Testis (tissue), 2 donors: Measurements from ENCODE around the gene KAT6B.

ENCODE experiments used
- POLR2A ChIP-seq: fragments of 450-650 bp; IDR thresholded peaks from one replicate; pipeline ENCODE4 v1.6.1; 2017; ENCODE audit warnings: antibody characterized with exemption, mild to moderate bottlenecking, moderate library complexity
- TF ChIP-seq, protein P1 (sequence below), 3 experiments: fragments of 450-650 bp in 2 of 3; fragments of 200-600 bp in 1 of 3; sonication (generic) in 1 of 3; IDR thresholded peaks; one replicate each; pipeline ENCODE4 v1.5.1; 2016 to 2019; ENCODE audit warnings: antibody characterized with exemption in 3 of 3, mild to moderate bottlenecking in 2 of 3, moderate library complexity in 1 of 3

DNA sequence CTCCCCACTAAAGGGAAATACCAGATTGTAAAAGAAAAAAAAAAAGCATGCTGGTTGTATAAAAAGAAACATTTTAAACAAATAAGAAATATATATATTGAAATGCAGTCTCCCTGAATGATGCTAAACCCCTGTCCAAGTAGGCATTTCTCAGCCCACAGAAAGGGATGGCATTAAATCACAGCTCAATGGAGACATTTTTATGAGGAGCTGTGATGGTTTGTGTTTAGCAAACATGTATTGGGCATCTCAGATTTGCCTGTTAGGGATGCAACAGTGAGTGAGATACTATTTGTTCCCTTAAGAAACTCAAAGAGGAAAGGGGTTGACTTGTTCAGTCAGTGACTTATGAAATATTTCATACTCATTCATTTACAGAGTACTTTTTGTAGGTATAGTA lies 51.5 kb downstream of the KAT6B start:
- TF ChIP-seq, protein P1, sequence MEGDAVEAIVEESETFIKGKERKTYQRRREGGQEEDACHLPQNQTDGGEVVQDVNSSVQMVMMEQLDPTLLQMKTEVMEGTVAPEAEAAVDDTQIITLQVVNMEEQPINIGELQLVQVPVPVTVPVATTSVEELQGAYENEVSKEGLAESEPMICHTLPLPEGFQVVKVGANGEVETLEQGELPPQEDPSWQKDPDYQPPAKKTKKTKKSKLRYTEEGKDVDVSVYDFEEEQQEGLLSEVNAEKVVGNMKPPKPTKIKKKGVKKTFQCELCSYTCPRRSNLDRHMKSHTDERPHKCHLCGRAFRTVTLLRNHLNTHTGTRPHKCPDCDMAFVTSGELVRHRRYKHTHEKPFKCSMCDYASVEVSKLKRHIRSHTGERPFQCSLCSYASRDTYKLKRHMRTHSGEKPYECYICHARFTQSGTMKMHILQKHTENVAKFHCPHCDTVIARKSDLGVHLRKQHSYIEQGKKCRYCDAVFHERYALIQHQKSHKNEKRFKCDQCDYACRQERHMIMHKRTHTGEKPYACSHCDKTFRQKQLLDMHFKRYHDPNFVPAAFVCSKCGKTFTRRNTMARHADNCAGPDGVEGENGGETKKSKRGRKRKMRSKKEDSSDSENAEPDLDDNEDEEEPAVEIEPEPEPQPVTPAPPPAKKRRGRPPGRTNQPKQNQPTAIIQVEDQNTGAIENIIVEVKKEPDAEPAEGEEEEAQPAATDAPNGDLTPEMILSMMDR (IDR thresholded peaks at IDR 0.05), result no peak
- no peak for TF ChIP-seq POLR2A
